Suprapubic skin (tissue), 4 donors: ENCODE data around the gene EIF3A. TPM values are rescaled to one million over a fixed set of nuclear protein-coding genes. Genes with fewer than 3 reads are reported as not detected.

Experiments
- DNase-seq, 2 donors: peaks; one replicate each; pipeline ENCODE4 v3.0.0-alpha.2; 2019; ENCODE audit warnings: low spot score in 2 of 2
- H3K27ac ChIP-seq: fragments of 200-600 bp; sonication (generic); one replicate; pipeline ENCODE4 v1.5.1; 2019
- H3K27me3 ChIP-seq: fragments of 200-600 bp; sonication (generic); one replicate; pipeline ENCODE4 v1.5.1; 2019
- H3K36me3 ChIP-seq: fragments of 200-600 bp; sonication (generic); one replicate; pipeline ENCODE4 v1.5.1; 2019
- H3K4me1 ChIP-seq: fragments of 200-600 bp; sonication (generic); one replicate; pipeline ENCODE4 v1.5.1; 2019
- H3K4me3 ChIP-seq: fragments of 200-600 bp; sonication (generic); one replicate; pipeline ENCODE4 v1.5.1; 2019; ENCODE audit warnings: mild to moderate bottlenecking
- H3K9me3 ChIP-seq: fragments of 200-600 bp; sonication (generic); one replicate; pipeline ENCODE4 v1.5.1; 2019
- EP300 ChIP-seq: sonication (generic); formaldehyde crosslinking; IDR thresholded peaks from one replicate; pipeline ENCODE4 v1.6.1; 2017; ENCODE audit warnings: antibody characterized with exemption
- POLR2A ChIP-seq, 2 donors: fragments of 450-650 bp; IDR thresholded peaks; one replicate each; pipeline ENCODE4 v1.6.1; 2017; ENCODE audit warnings: antibody characterized with exemption in 2 of 2, mild to moderate bottlenecking in 2 of 2, moderate library complexity in 2 of 2
- POLR2AphosphoS5 ChIP-seq, 3 donors: sonication (generic); formaldehyde crosslinking; IDR thresholded peaks; one replicate each; pipeline ENCODE4 v1.6.1; 2017; ENCODE audit warnings: antibody characterized with exemption in 3 of 3
- WGBS: methylation state at CpG from one replicate; pipeline ENCODE4 v1.1.5; 2018; 5-methylcytosine and 5-hydroxymethylcytosine counted together
- total RNA-seq, 4 donors: library from RNA; depleted of rRNA; stranded (reverse); fragments of >200 nt; gene quantifications; one replicate each; pipeline ENCODE4 v1.1.0, GENCODE V29; 2016
- TF ChIP-seq, protein P1 (sequence below), 2 donors: fragments of 200-600 bp in 1 of 2; fragments of 450-650 bp in 1 of 2; sonication (generic) in 1 of 2; IDR thresholded peaks; one replicate each; pipeline ENCODE4 v1.5.1; 2016 to 2019; ENCODE audit warnings: antibody characterized with exemption in 2 of 2, mild to moderate bottlenecking in 1 of 2, moderate library complexity in 1 of 2

EIF3A gene
- total RNA-seq, 4 donors from 2014 or later, result 116 to 148 (median 123) TPM

- no peak for DNase-seq
- Histone ChIP-seq H3K27me3 (no peaks in the 10 kb centered on the region), H3K27ac (no peak overlapping the region), H3K36me3 (no peaks in the 10 kb centered on the region), H3K4me3 (no peak overlapping the region), H3K9me3 (peaks cover 6% of the 10 kb centered on the region), H3K4me1 (no peaks in the 10 kb centered on the region)
- WGBS, result 83% methylated on average over 7 of the region's 7 CpGs
- TF ChIP-seq POLR2AphosphoS5 (IDR thresholded peaks at IDR 0.05), result no peak
Measured at GRCh38 chr10:118986815-118987790, 93.5 kb downstream of the EIF3A start.

- H3K9me3 ChIP-seq, result peaks cover 6% of the 10 kb centered on the region
- no peaks in the 10 kb centered on the region for H3K27me3 ChIP-seq
- DNase-seq, result no peak
- H3K4me3 ChIP-seq, result no peak overlapping the region
- no peaks in the 10 kb centered on the region for H3K4me1 ChIP-seq
- 94% methylated on average over 2 of the region's 2 CpGs for WGBS
- TF ChIP-seq EP300, result no peak
- TF ChIP-seq POLR2A (IDR thresholded peaks at IDR 0.05), result no peak
- TF ChIP-seq POLR2AphosphoS5 (IDR thresholded peaks at IDR 0.05), result no peak
- TF ChIP-seq, protein P1, sequence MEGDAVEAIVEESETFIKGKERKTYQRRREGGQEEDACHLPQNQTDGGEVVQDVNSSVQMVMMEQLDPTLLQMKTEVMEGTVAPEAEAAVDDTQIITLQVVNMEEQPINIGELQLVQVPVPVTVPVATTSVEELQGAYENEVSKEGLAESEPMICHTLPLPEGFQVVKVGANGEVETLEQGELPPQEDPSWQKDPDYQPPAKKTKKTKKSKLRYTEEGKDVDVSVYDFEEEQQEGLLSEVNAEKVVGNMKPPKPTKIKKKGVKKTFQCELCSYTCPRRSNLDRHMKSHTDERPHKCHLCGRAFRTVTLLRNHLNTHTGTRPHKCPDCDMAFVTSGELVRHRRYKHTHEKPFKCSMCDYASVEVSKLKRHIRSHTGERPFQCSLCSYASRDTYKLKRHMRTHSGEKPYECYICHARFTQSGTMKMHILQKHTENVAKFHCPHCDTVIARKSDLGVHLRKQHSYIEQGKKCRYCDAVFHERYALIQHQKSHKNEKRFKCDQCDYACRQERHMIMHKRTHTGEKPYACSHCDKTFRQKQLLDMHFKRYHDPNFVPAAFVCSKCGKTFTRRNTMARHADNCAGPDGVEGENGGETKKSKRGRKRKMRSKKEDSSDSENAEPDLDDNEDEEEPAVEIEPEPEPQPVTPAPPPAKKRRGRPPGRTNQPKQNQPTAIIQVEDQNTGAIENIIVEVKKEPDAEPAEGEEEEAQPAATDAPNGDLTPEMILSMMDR (IDR thresholded peaks at IDR 0.05), result no peak
- no peaks in the 10 kb centered on the region for H3K36me3 ChIP-seq
- H3K27ac ChIP-seq, result no peak overlapping the region
Measured at GRCh38 chr10:118985576-118985975, 95.0 kb downstream of the EIF3A start.

Other genes starting within 250 kb of the EIF3A start
- 1 to 10 TPM; 2.3 to 2.9 (median 2.7) TPM for gene NANOS1, start 51.1 kb downstream of the EIF3A start, total RNA-seq
- gene DENND10, start 23.3 kb upstream of the EIF3A start, total RNA-seq, result 10 to 100 TPM; 27.5 to 45.8 (median 33.1) TPM
- 10 to 100 TPM; 12.2 to 37.4 (median 15.0) TPM for gene SFXN4, start 84.9 kb upstream of the EIF3A start, total RNA-seq
- gene PRDX3, start 98.0 kb upstream of the EIF3A start, total RNA-seq, result 10 to 100 TPM; 58.8 to 78.3 (median 62.1) TPM
- 1 to 10 TPM; 4.8 to 9.0 (median 6.7) TPM for gene GRK5, start 126.8 kb upstream of the EIF3A start, total RNA-seq